Dermis blood vessel endothelial cell (primary cell): Measurements from ENCODE around the gene ZNF831. TPM values are rescaled to one million over a fixed set of nuclear protein-coding genes. Genes with fewer than 3 reads are reported as not detected.

Experiments used
- DNase-seq: peaks from one replicate; pipeline ENCODE4 v3.0.0; 2010
- total RNA-seq: library from RNA; depleted of rRNA; stranded (reverse); fragments of >200 nt; gene quantifications from 2 replicates; pipeline ENCODE4 v1.2.3, GENCODE V29; 2014

ZNF831 gene
- total RNA-seq, 1 donor from 2014 or later: under 0.01 TPM

DNA sequence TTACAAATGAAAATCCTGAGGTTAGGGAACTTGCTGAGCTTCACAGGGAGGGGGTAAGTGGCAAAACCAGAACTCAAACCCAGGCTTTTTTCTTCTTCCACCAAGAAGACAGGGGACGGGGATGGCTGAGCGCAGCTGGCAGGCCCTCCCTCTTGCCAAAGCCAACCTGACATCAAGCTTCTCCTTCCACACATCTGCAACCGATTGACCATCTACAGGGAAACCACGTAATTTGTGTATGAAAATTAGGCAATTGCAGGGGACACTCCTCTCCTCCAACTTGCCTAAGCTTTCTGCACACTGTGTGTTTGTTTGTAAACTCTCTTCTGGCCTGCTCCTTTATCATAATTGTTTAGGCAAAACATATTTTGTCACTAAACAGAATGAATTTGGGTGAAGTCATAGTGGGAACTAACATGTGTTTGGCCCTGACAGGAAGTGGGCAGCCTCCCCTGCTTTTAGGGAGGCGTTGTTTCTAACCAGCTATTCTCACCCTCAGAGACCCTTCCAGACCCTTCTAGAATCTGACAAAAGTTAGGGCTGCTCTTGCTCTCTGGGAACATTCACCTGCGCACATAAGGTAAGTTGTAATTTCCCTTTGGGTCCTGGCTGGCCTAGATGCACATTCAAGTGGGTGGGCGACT lies 18.9 kb downstream of the ZNF831 start:
- DNase-seq: no peak

DNA sequence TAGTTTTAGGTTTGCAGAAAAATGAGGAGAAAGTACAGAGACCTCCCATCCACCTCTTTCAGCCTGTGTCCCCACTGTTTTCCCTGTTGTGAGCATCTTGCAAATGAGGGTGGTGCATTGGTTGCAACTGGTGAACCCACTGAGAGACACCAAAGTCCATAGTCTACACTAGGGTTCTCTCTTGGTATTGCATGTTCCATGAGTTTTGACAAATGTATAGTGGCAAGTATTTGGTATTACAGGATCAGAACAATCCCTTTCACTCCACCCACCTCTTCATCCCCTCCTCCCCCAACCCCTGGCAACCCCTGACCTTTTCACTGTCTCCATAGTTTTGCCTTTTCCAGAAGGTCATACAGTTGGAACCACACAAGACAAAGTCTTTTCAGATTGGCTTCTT lies 20.1 kb downstream of the ZNF831 start:
- DNase-seq: no peak

DNA sequence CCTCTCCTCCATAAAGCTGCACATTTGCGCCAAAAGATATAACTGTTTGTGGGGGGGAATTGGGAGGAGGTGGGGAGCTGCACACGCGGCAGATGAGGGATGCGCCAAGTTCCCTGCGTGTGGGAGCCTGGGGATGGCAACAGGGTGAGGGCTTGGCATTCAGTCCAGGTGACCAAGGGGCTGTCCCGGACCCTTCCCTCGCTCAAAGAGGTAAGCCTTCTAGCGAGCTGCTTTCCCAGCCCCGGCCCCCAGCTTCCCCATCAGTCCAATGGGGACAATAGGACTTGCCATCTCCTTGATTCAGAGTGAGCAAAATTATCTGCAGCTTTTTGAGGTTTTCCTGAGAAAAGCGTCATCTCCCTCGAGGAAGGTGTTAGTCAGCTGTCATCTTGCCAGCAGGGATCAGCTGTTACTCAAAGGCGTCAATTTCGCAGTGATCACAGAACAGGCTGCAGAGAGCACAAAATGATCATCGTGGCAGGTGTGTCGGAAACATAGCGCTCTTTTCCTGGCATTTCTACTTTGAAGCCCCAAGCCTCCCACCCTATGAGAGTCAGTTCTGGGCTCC lies 21.3 kb downstream of the ZNF831 start:
- no peak for DNase-seq

DNA sequence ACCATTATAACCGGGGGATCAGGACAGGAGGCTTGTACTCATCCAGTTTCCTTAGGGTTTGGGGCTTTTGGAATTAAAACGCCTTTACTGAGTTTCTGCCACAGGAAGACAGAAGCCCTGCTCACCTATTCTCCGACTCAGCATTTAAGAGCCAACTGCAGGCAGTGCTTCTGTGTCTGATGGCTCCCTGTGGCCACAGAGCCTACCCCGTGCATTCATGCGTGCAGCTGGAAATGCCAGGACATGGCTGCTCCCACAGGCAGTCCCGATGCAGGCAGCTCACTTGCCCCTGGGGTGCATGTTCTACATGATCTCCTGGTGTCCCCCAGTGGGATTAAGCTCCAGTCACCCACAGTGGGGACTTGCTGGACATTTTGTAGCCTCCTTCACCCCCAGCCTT lies 22.2 kb downstream of the ZNF831 start:
- DNase-seq: no peak

DNA sequence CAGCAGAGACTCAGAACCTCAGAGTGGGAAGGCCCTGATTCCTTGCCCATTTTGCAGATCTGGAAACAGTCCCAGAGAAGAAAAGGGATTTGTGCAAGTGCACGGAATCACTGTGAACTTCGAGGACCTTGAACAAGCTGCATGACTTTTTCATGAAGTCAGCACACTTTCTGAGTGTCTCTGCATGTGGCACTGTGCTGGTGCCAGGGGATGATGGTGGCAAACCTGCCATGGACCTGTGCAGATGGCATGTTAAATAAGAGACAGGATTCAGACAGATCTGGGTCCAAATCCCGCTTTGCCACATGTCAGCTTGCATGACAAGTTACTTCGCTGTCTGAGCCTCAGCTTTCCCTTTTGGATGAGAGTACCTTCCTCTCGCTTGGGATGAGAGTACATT lies 26.8 kb downstream of the ZNF831 start:
- DNase-seq: no peak

DNA sequence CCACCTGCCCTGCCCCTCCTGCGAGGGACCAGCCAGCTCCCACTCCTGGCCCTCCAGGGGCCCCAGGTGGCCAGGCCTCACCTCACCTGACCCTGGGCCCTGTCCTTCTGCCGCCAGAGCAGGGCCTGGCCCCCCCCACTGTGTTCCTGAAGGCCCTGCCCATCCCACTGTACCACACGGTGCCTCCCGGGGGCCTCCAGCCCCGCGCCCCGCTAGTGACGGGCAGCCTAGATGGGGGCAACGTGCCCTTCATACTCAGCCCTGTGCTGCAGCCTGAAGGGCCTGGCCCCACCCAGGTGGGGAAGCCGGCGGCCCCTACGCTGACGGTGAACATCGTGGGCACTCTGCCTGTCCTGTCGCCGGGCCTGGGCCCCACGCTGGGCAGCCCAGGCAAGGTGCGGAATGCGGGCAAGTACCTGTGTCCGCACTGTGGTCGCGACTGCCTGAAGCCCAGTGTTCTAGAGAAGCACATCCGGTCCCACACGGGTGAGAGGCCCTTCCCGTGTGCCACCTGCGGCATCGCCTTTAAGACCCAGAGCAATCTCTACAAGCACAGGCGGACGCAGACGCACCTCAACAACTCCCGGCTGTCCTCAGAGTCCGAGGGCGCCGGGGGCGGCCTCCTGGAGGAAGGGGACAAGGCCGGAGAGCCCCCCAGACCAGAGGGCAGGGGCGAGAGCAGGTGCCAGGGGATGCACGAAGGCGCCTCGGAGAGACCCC lies 27.6 kb downstream of the ZNF831 start:
- DNase-seq: no peak

DNA sequence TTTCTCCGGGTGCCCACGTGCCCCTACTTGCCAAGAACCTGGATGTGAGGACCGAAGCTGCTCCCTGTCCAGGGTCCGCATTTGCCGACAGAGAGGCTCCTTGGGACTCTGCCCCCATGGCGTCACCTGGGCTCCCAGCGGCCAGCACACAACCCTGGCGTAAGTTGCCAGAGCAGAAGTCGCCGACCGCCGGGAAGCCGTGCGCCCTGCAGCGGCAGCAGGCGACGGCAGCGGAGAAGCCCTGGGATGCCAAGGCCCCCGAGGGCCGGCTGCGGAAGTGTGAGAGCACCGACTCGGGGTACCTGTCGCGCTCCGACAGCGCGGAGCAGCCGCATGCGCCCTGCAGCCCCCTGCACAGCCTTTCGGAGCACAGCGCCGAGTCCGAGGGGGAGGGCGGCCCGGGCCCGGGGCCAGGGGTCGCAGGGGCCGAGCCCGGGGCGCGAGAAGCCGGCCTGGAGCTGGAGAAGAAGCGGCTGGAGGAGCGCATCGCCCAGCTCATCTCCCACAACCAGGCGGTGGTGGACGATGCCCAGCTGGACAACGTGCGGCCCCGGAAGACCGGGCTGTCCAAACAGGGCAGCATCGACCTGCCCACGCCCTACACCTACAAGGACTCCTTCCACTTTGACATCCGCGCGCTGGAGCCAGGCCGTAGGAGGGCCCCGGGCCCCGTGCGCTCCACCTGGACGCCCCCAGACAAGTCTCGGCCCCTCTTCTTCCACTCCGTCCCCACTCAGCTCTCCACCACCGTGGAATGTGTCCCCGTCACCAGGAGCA lies 28.3 kb downstream of the ZNF831 start:
- no peak for DNase-seq

DNA sequence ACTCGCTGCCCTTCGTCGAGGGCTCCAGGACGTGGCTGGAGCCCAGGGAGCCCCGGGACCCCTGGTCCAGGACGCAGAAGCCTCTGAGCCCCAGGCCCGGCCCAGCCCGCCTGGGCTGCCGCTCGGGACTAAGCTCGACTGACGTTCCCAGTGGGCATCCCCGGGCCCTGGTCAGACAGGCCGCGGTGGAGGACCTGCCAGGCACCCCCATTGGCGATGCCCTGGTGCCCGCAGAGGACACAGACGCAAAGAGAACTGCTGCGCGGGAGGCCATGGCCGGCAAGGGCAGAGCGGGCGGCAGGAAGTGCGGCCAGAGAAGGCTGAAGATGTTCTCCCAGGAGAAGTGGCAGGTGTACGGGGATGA lies 28.9 kb downstream of the ZNF831 start:
- DNase-seq: no peak

DNA sequence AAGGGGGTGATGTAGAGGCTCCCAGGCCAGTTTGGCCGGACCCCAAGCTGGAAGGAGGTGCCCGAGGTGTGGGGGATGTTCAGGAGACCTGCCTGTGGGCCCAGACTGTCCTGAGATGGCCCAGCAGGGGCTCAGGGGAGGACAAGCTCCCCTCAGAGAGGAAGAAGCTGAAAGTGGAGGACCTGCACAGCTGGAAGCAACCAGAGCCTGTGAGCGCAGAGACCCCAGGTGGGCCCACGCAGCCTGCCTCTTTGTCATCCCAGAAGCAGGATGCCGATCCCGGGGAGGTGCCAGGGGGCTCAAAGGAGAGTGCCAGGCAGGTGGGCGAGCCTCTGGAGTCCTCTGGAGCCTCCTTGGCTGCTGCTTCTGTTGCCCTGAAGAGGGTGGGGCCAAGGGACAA lies 29.7 kb downstream of the ZNF831 start:
- DNase-seq: no peak

DNA sequence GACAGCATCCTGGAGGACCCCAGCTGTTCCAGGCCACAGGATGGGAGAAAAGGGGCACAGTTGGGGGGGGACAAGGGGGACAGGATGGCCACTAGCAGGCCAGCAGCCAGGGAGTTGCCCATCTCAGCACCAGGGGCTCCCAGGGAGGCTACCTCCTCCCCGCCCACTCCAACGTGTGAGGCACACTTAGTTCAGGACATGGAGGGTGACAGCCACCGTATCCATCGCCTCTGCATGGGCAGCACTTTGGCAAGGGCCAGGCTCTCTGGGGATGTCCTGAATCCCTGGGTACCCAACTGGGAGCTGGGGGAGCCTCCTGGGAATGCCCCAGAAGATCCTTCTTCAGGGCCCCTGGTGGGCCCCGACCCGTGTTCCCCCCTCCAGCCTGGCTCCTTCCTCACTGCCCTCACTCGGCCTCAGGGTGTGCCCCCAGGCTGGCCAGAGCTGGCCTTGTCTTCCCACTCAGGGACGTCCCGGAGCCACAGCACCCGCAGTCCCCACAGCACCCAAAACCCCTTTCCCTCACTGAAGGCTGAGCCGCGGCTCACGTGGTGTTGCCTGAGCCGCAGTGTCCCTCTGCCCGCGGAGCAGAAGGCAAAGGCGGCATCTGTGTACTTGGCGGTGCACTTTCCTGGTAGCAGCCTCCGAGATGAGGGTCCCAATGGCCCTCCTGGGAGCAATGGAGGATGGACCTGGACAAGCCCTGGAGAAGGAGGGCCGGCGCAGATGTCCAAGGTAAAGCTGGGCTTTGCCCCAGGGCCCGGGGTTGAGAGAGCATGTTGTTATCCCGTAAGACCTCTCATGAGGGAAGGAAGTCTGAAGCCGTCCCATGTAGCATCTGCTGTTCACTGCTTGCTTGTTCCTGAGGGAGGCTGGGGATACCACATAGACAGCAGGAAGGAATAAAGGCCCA lies 30.7 kb downstream of the ZNF831 start:
- no peak for DNase-seq

DNA sequence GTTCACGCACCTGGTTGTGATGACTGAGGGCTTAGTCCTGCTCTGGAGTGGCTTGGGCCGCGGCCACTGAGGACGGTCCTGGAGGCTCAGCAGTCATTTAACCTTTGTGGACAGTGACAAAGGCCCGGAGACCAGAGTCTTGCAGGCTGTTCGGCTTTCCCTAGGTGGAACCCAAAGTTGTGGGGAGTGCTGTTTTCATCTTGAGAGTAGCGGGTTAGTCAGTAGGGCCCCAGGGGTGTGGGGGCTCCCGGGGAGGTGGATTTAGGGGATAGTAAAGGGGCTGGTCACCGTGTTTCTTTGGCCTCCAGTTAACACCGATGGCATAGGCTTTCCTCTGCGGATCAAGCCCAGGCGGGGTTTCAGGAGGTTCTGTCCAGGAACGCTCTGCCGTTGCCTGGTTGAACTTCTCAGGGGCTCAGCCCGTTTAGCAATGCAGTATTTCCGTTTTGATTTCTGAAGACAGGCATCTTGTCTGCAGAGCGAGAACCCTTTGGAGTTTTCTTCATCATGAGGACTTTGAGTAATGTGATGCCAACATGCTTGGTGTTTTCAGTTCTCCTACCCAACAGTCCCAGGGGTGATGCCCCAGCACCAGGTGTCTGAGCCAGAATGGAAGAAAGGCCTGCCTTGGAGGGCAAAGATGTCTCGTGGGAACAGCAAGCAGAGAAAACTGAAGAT lies 31.8 kb downstream of the ZNF831 start:
- DNase-seq: no peak

DNA sequence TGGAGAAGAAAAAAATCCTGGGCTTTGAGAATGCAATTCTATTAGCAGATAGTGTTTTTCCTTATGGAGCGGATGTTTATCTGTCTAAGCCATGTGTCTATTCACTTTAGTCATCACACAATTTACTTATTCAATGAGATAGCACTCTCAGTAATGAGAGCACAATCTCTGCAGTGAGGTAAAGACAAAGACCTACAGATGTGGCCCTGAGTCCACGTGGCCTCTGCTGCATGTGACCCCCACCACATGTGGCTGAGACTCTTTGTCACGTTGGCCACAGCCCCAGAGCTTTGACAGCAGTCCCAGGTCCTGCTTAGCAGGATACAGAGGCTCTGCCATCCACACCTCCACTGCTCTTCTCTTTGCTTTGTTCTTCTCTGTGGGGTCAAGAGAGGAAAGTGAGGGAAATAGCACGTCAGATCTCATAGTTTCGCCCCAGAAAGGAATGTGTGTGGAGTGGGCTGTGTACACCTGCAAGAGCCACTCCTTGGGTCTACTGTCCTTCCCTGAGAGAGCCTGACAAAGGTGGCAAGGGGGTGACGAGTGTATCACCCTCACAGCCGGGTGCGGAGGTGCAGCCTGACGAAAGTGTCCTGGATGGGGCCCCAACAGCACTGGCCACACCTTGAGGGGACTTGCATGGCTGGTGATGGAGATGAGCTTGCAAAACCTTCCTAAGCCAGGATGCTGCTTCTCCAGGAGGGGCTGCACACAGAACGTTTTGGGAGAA lies 40.7 kb downstream of the ZNF831 start:
- no peak for DNase-seq

DNA sequence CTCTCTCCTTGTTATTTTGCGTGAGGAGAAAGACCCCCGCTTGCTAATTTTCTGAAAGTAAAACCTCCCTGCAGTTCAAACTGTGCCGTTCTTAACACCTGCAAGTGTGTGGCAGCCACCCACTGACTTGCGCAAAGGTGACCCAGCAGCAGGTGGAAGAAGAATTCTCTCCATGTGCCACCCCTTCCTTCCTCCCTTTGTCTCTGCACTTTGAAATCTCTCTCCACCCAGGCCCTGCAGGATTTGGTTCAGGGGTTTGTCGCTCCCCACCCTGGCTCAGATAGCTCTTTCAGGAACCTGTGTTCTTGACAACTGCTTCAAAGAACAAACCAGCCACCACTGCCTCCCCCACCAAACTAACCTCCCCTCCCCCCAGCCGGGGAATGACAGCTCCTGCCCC lies 41.4 kb downstream of the ZNF831 start:
- no peak for DNase-seq

DNA sequence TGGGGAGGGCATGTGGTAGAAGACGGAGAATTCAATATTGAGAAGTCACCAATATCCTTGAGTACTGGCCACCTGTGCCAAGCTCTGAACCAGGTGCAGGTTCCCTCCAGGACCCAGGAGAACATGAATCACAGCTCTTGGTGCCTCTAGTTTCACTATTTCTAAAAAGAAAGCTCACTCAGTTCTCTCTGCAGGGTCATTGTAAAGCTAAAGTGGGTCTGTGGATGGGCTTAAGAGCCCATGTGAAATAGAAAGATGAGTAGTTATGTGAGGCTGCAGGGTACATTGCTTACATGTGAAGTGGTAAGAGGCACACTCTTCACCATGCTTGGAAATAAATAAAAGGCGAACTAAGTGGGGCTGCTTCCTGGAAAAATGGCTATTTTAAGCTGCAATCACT lies 43.6 kb downstream of the ZNF831 start:
- DNase-seq: no peak

DNA sequence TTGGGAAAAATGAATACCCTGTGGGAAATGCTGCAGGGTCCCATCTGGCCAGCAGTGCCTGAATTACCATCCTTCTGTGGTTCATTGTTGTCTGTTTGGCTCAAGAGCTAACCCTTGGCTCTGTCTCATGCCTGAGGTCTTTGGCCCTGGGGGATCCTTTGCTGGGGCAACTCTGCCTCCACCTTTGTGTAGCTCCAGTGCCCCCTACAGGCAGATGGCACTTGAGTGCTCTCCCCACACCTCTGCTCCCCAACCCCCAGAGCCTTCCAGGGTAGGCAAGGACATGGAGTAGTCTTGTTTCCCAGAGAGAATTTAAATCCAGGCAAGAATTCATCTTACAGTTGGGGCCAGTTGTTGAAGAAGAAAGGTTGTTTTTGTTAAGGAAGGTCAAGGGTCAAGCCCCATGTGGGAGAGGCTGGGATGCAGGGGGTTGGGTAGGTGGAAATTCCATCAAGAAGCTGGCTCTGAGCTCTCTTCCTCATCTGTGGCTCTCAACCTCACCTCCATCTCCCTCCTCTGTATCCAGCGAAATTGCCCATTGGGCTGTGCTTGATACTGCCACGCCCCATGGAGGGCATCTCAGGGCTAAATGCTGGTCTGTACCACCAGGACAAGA lies 44.2 kb downstream of the ZNF831 start:
- peak; percentile 57 for DNase-seq

DNA sequence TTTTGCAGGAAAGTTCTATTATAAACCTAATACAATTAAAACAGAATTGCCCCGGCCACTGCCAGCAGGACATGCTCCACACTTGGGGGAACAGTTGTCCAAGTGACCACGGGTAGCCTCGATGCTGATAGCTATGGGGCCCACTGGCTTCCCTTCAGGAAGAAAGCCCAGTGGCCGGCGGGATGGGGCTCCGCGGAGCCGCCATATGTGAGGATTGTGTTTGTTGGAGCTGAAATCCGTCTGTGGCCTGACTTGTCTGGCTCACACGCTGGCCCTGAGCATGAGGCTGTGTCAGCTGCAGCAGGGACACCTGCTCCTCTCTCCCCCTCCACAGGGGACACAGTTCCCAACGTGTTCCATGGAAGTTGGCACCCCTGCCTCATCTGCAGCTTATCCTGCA lies 46.6 kb downstream of the ZNF831 start:
- DNase-seq: no peak

DNA sequence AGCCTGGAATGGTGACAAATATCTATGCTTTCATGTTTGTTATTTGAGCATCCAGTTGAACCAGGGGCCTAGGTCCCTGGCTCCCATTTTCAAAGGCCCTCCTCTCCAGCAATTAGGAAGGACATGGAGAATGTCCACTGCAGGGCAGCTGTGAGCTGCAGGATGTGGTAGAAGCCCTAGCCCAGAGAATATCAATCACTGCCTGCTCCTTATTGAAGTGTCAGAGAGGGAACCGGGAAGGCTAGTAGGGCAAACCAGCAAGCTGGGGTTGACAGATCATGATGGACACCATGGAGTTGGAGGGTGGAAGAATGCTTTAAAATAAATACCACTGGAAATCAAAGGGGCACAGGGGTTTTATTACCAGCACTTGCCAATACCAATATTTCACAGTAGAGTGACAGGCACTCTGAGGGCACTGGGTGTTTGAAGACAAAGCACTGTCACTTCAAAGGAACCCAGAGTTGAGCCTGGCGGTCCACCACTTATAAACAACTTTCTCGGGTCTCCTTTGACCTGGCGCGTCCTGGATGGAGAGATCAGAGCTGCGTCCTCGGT lies 47.7 kb downstream of the ZNF831 start:
- no peak for DNase-seq

DNA sequence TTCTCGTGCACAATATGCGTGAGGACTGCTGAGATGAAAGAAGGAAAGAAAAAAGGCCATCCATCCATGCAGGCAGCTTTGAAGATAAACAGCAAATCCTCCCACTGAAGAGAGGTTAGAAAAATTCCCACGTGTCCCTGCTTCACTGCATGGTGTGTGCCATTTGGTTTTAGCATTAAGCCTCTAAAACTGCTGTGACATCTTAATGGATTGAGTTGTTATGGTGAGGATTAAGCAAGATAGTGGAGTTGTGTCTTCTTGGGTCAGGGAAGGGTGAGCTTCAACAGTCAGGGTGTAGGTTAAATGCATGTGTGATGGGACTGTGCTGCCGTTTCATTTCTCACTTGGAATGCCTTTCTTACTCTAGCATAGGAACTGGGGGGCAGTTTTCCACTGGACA lies 50.5 kb downstream of the ZNF831 start:
- no peak for DNase-seq

DNA sequence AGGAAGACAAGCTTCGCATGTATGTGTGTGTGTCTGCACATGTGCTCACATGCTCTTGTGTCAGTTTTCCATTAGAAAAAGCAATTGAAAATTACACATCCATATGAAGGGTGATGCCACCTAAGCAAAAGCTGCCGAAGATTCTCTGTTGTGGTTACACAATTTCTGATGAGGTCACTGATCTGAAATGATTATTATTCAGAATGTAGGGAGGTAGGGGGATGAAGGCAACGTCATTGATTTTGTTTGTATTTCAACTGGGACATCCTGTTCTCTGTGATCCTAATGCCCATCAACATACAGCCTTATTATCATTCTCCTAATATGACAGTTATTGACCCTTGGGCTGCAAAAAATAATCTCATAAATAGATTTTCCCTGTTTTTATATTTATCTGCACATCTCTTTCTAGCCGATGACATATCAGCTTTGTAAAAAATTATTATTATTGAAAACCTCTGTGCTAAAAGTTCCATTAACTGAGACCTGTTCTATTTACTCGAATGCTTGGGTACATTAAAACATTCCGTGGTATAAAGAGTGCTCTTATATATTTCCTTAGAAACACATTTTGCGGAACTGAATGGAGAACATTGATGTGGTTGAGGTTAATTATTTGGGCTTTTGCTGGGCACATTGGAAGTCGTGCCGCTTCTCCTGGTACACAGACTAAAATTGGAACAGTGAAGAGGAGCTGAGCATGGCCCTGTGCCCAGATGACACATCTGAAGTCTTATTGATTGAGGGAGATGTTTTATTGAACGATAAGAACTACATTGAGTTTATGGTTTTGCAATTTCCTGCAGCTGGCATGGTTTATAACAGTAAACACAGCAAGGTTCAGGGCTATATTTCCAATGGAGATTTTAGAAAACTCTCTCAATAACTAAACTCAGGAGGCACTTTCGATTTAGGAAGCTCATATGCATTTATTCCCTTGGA lies 51.3 kb downstream of the ZNF831 start:
- DNase-seq: no peak
